Activated T-cell treated with anti-CD3 and anti-CD28 coated beads, Interleukin-2, amount 50 U/mL, for 24 hours (primary cell): ENCODE data around the gene CEP250.

Experiments
- DNase-seq: peaks from one replicate; pipeline ENCODE4 v3.0.0-alpha.2; 2020
- H3K27ac Mint-ChIP-seq: 2 replicates; pipeline ENCODE4 v1.8.0; 2020; ENCODE audit warnings: mild to moderate bottlenecking, mixed read lengths
- H3K27me3 Mint-ChIP-seq: 2 replicates; pipeline ENCODE4 v1.8.0; 2020; ENCODE audit warnings: mixed read lengths
- H3K36me3 Mint-ChIP-seq: 2 replicates; pipeline ENCODE4 v1.8.0; 2020; ENCODE audit warnings: low read depth, mixed read lengths
- H3K4me1 Mint-ChIP-seq: 2 replicates; pipeline ENCODE4 v1.8.0; 2020; ENCODE audit warnings: low read depth, mixed read lengths
- H3K4me3 Mint-ChIP-seq: 2 replicates; pipeline ENCODE4 v1.8.0; 2020; ENCODE audit warnings: mild to moderate bottlenecking, moderate library complexity, mixed read lengths
- H3K9me3 Mint-ChIP-seq: 2 replicates; pipeline ENCODE4 v1.8.0; 2020; ENCODE audit warnings: mixed read lengths

Gene CEP250

DNA sequence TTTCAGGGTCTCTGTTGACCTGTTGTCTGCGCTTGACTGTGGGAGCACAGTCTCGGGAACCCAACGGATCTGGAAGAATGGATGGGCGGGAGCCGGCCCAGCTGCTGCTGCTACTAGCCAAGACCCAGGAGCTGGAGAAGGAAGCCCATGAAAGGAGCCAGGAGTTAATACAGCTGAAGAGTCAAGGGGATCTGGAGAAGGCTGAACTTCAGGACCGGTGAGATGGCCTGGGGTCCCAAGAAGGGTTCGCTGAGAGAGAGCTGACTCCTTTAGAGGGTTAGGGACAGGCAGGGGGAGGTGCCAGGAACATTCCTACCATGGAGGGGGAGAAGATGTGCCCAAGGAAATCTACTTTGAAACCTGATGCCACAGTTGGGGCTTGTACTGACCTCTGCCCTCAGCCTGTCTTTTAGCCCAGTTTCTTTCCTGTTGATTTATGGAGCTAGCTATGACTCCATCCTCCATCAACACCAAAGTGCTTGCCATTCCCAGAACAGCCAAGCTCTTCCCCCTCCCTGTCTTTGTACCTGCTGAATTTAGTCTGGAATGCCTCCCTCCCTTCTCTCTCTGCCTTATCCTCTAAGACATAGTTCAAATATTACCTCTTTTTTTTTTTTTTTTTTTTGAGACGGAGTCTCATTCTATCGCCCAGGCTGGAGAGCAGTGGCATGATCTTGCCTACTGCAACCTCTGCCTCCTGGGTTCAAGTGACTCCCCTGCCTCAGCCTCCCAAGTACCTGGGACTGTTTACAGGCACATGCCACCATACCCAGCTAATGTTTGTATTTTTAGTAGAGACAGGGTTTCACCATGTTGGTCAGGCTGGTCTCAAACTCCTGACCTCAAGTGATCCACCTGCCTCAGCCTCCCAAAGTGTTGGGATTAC, 12.2 kb downstream of the CEP250 start:
- no peak for DNase-seq
- Mint-ChIP-seq H3K4me3 (no peak overlapping the region), H3K9me3 (no peaks in the 10 kb centered on the region), H3K4me1 (peaks cover 5% of the 10 kb centered on the region), H3K27me3 (no peaks in the 10 kb centered on the region), H3K36me3 (peaks cover 65% of the 10 kb centered on the region), H3K27ac (peak overlapping the region; percentile 55)

DNA sequence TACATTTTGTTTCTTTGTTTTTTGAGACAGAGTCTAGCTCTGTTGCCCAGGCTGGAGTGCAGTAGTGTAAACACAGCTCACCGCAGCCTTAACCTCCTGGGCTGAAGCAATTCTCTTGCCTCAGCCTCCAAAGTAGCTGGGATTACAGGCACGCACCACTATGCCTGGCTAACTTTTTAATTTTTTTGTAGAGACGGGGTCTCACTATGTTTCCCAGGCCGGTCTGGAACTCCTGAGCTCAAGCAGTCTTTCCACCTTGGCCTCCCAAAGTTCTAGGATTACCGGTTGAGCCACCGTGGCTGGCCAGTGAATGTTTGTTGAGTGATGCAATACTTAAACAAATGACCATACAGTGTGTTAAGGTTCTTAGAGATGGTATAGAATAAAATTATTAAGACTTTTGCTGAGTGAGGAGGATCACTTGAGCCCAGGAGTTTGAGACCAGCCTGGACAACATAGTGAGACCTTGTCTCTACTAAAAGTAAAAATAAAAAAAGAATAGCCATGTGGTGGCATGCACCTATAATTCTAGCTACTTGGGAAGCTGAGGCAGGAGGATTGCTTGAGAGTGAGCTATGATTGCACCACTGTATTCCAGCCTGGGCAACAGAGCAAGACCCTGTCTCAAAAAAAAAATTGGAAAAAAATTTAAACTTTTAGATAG, 13.4 kb downstream of the CEP250 start:
- H3K4me3 Mint-ChIP-seq = no peak overlapping the region
- H3K4me1 Mint-ChIP-seq = peaks cover 1% of the 10 kb centered on the region
- DNase-seq = no peak
- no peaks in the 10 kb centered on the region for H3K27me3 Mint-ChIP-seq
- peak overlapping the region; percentile 11 for H3K27ac Mint-ChIP-seq
- H3K9me3 Mint-ChIP-seq = no peaks in the 10 kb centered on the region
- H3K36me3 Mint-ChIP-seq = peaks cover 57% of the 10 kb centered on the region

DNA sequence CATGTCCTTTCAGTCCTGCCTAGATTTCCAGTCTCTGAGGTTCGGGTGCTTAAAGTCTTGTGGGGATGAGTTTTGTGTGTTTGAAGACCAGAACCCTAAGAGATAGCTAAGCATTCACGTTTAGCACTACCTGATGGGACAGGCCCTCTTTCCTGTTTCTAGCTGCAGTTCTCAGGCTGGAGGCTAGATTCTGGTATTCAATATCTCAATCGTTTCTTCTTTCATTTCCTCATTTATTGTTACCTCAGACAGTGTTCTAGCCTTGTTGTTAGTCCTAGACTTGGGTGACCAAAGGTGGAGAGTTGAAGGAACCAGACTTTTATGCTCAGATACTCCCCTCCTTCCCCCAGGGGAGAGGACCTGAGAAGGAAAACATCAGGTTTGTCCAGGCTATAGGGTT, 16.8 kb downstream of the CEP250 start:
- Mint-ChIP-seq H3K4me1 (no peaks in the 10 kb centered on the region), H3K9me3 (no peaks in the 10 kb centered on the region), H3K27me3 (no peaks in the 10 kb centered on the region), H3K27ac (peak overlapping the region; percentile 24), H3K4me3 (no peak overlapping the region), H3K36me3 (peaks cover 38% of the 10 kb centered on the region)
- no peak for DNase-seq

DNA sequence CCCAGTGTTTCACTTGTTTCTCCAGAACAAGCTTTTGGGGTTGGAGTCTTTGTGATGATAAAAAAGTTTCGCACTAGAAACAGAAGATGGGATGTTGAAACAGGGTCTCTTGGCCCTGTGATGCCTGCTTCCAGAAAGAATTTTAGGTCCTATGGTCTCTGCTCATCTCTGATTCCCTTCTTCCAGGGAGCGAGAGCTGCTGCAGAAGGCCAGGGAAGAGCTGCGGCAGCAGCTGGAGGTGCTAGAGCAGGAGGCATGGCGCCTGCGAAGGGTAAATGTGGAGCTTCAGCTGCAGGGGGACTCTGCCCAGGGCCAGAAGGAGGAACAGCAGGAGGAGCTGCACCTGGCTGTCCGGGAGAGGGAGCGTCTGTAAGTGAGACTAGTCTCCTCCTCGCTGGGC, 18.3 kb downstream of the CEP250 start:
- H3K4me1 Mint-ChIP-seq = no peaks in the 10 kb centered on the region
- no peaks in the 10 kb centered on the region for H3K27me3 Mint-ChIP-seq
- no peak for DNase-seq
- no peak overlapping the region for H3K27ac Mint-ChIP-seq
- no peaks in the 10 kb centered on the region for H3K9me3 Mint-ChIP-seq
- H3K4me3 Mint-ChIP-seq = no peak overlapping the region
- H3K36me3 Mint-ChIP-seq = peaks cover 40% of the 10 kb centered on the region

DNA sequence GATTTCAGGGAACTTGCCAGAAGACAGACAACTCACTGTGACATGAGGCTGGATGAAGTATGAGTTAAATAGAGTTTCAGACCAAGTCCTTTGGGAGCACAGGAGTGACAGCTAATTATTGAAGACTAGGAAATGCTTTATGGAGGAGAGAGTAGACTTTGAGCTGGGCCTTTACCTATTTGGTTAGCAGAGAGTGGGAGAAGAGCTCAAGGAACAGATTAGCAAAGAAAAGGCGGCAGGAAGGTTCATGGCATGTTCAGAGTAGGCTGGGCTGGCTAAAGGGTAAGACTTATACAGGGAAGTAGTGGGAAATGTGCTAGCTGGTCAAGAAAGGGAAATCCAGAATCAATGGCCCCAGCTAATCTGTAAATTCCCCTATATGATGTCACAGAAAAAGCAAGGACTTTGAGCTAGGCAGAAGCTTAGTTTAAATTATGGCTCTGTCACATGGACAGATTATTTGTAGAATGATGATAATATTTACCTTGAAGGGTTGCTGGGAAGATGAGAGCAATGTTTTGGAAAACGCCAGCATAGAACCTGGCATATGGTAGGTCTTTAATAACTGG, 19.0 kb downstream of the CEP250 start:
- no peak overlapping the region for H3K27ac Mint-ChIP-seq
- no peak for DNase-seq
- no peak overlapping the region for H3K4me3 Mint-ChIP-seq
- peaks cover 43% of the 10 kb centered on the region for H3K36me3 Mint-ChIP-seq
- no peaks in the 10 kb centered on the region for H3K9me3 Mint-ChIP-seq
- H3K4me1 Mint-ChIP-seq = no peaks in the 10 kb centered on the region
- no peaks in the 10 kb centered on the region for H3K27me3 Mint-ChIP-seq

DNA sequence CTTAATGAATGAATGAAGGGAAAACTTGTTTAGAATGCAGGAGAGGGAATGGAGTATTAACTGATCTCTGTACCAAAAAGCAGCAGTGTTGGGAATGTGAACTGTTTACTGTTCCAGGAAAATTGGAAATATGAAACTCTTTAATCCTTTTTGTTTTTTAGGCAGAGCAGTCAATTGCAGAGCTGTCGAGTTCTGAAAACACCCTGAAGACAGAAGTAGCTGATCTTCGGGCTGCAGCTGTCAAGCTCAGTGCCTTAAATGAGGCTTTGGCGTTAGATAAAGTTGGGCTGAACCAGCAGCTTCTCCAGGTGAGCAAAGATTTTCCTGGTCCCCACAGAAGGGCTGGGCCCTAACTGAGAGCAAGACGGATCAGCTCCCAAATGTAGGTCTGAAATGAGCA, 20.9 kb downstream of the CEP250 start:
- Mint-ChIP-seq H3K27ac (no peak overlapping the region), H3K9me3 (no peaks in the 10 kb centered on the region), H3K36me3 (peaks cover 39% of the 10 kb centered on the region), H3K4me1 (peaks cover 2% of the 10 kb centered on the region), H3K4me3 (no peak overlapping the region), H3K27me3 (no peaks in the 10 kb centered on the region)
- DNase-seq = no peak

DNA sequence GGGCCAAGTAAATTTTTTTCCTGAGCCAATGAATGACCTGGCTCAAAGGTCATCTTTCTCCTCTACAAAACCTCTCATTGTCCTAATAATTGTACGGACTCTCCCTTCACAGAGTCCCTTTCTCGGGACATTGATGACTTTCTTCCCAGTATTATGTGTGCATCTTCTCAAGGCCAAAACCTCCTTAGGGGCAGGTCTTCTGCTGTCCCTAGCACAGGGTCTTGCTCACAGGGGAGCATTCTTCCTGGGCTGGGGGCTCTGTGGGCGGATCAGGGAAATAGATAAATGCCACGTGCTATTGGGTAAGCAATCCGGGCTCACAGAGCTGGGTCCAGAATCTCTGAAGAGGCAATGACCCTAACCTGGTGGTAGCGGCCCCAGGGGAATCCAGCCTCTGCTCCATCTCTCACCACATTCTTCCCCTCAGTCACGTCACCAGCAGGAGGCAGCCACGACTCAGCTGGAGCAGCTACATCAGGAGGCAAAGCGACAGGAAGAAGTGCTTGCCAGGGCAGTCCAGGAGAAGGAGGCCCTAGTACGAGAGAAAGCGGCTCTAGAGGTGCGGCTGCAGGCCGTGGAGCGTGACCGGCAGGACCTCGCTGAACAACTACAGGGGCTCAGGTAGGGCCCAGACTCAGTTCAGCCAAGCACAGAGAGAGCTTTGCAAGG, 23.5 kb downstream of the CEP250 start:
- Mint-ChIP-seq H3K4me3 (no peak overlapping the region), H3K27me3 (no peaks in the 10 kb centered on the region), H3K9me3 (no peaks in the 10 kb centered on the region), H3K27ac (peak overlapping the region; percentile 28), H3K36me3 (peaks cover 49% of the 10 kb centered on the region), H3K4me1 (peaks cover 2% of the 10 kb centered on the region)
- DNase-seq = no peak

DNA sequence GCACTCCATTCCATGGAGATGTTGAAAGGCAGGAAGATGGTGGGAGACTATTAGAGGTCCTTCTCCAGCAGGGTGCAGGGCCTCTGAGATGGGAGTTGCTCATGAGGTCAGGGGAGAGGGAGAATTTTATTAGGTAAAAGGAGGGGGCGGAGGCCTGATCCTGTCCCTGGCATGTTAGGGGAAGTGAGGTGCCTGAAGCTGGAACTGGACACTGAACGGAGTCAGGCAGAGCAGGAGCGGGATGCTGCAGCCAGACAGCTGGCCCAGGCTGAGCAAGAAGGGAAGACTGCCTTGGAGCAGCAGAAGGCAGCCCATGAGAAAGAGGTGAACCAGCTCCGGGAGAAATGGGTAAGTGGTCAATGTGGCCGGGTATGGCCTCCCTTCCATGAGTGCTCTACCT, 24.4 kb downstream of the CEP250 start:
- DNase-seq = no peak
- Mint-ChIP-seq H3K4me1 (peaks cover 4% of the 10 kb centered on the region), H3K27ac (peak overlapping the region; percentile 19), H3K27me3 (no peaks in the 10 kb centered on the region), H3K9me3 (no peaks in the 10 kb centered on the region), H3K36me3 (peaks cover 58% of the 10 kb centered on the region), H3K4me3 (no peak overlapping the region)

DNA sequence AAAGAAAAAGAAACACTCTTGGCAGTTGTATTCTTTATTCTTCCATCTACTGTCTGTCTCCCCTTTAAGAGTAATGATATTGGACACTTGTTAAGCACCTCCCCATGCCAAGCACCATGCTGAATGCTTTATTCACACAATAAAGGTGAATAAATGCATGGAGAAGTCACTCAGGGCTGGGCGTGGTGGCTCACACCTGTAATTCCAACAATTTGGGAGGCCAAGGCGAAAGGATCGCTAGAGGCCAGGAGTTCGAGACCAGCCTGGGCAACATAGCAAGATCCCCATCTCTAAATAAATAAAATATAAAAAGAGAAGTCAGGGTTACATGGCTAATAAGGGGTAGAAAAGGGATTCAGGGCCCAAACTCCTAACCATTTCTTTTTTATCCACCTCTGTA, 32.1 kb downstream of the CEP250 start:
- Mint-ChIP-seq H3K4me3 (no peak overlapping the region), H3K4me1 (peaks cover 47% of the 10 kb centered on the region), H3K36me3 (peaks cover 72% of the 10 kb centered on the region), H3K9me3 (no peaks in the 10 kb centered on the region), H3K27ac (no peak overlapping the region), H3K27me3 (no peaks in the 10 kb centered on the region)
- DNase-seq = no peak

DNA sequence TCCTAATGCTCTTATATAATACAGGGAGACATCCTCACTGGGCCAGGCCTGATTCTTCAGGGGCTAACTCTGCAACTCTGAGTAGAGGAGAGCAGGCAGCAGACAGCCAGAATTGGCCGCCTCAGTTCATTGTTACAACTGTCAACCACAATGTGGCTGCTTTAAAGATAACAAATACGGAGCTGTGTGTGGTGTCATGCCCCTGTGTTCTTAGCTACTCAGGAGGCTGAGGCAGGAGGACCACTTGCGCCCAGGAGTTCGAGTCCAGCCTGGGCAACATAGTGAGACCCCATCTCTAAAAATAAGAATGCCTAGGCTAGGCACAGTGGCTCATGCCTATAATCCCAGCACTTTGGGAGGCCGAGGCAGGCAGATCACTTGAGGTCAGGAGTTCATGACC, 34.3 kb downstream of the CEP250 start:
- Mint-ChIP-seq H3K4me3 (peak overlapping the region; percentile 99), H3K9me3 (no peaks in the 10 kb centered on the region), H3K4me1 (peaks cover 54% of the 10 kb centered on the region), H3K27ac (peak overlapping the region; percentile 99), H3K36me3 (peaks cover 82% of the 10 kb centered on the region), H3K27me3 (no peaks in the 10 kb centered on the region)
- DNase-seq = peak; percentile 31

DNA sequence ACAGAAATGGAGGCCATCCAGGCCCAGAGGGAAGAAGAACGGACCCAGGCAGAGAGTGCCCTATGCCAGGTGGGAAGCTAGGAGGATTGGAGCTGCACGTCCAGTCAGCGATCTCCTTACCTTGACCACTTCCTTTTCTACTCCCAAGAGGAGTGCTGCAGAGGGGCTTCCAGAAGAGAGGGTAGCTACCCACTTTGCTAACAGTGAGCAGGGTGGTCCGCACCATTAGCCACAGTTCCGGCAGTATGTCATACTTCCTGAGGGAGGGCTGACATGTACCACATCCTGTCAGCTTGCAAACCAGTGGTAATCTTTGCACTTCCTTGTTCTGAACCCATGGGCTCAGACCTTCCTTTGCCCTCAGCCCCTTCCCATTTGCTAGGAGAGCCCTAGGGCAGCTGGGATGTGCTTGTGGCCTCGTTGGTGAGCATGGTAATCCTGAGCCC, 35.4 kb downstream of the CEP250 start:
- Mint-ChIP-seq H3K27ac (peak overlapping the region; percentile 99), H3K27me3 (no peaks in the 10 kb centered on the region), H3K4me3 (peak overlapping the region; percentile 99), H3K4me1 (peaks cover 57% of the 10 kb centered on the region), H3K36me3 (peaks cover 84% of the 10 kb centered on the region), H3K9me3 (no peaks in the 10 kb centered on the region)
- peak; percentile 70 for DNase-seq

DNA sequence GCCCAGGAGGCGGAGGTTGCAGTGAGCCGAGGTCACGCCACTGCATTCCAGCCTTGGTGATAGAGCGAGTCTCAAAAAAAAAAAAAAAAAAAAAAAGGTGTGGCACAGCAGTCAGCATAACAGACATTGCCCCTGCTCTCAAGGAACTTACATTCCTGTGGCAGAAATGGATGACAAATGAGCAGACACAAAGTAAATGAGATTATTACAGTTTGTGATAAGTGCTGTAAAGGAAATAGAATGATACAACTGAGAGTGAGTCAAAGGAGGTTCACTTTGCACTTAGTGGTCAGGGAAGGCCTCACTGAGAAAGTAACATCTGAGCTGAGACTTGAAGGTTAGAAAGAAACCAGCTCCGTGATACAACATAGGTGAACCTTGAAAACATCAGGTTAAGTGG, 36.4 kb downstream of the CEP250 start:
- Mint-ChIP-seq H3K9me3 (no peaks in the 10 kb centered on the region), H3K27me3 (no peaks in the 10 kb centered on the region), H3K4me1 (peaks cover 53% of the 10 kb centered on the region), H3K36me3 (peaks cover 88% of the 10 kb centered on the region), H3K4me3 (peak overlapping the region; percentile 99), H3K27ac (peak overlapping the region; percentile 99)
- no peak for DNase-seq

DNA sequence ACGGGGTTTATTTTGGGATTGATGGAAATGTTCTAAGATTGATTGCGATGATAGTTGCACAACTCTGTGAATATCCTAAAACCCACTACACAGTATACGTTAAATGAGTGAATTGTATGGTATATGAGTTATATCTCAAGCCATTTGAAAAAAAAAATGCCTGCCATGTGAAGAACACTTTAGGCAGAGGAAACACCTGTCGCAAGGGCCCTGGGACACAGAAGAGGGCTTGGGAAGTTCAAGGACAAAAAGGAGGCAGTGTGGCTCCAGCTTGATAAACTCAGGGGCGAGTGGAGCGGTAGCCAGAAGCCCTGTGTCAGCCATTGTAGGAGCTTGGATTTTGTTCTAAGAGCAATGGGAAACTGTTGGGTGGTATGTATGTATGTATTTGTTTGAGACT, 37.0 kb downstream of the CEP250 start:
- Mint-ChIP-seq H3K4me1 (peaks cover 50% of the 10 kb centered on the region), H3K4me3 (peak overlapping the region; percentile 99), H3K27me3 (no peaks in the 10 kb centered on the region), H3K27ac (peak overlapping the region; percentile 99), H3K36me3 (peaks cover 90% of the 10 kb centered on the region), H3K9me3 (no peaks in the 10 kb centered on the region)
- DNase-seq = peak; percentile 8

DNA sequence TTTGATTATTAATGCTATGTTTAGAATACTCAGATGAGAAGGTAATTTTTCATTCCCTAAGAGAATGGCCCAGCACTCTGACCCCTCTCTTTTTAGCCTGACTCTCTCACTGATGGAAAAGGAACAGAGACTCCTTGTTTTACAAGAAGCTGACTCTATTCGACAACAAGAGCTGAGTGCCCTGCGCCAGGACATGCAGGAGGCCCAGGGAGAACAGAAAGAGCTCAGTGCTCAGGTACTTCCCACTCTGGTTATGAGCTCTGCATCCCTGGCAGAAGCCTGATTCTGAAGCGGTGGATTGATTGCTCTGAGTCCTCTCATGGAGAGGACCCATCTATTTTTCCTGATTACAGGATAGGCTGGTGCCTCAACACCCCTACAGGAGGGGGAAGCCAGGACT, 41.1 kb downstream of the CEP250 start:
- no peak overlapping the region for H3K4me3 Mint-ChIP-seq
- DNase-seq = no peak
- H3K27ac Mint-ChIP-seq = no peak overlapping the region
- H3K9me3 Mint-ChIP-seq = no peaks in the 10 kb centered on the region
- peaks cover 22% of the 10 kb centered on the region for H3K4me1 Mint-ChIP-seq
- no peaks in the 10 kb centered on the region for H3K27me3 Mint-ChIP-seq
- H3K36me3 Mint-ChIP-seq = peaks cover 99% of the 10 kb centered on the region
